Brain microvascular endothelial cell (primary cell): ENCODE results near the gene SMTNL1.
"Not testable (repeated sequence)": the region's sequence is repeated elsewhere in the genome, so short reads cannot be mapped to it uniquely, and the experiment has no call there.

Experiments used
- DNase-seq: peaks from one replicate; pipeline ENCODE4 v3.0.0-alpha.2; 2020
- H3K27ac ChIP-seq: fragments of 250-450 bp; sonication (Bioruptor Pico); 2 replicates; pipeline ENCODE4 v1.5.1; 2020; ENCODE audit warnings: mild to moderate bottlenecking, moderate library complexity
- H3K27me3 ChIP-seq: fragments of 250-450 bp; sonication (Bioruptor Pico); replicated peaks from 2 replicates; pipeline ENCODE4 v1.5.1; 2020; ENCODE audit warnings: mild to moderate bottlenecking
- H3K36me3 ChIP-seq: fragments of 250-450 bp; sonication (Bioruptor Pico); replicated peaks from 2 replicates; pipeline ENCODE4 v1.5.1; 2020; ENCODE audit warnings: mild to moderate bottlenecking
- H3K4me3 ChIP-seq: 2 replicates; pipeline ENCODE4 v1.5.1; 2011; ENCODE audit warnings: low read depth, mild to moderate bottlenecking, control low read depth, low read length, moderate library complexity
- in situ Hi-C: cut with HindIII; loops from 2 replicates; pipeline ENCODE4 v1.10.0; 2017; ENCODE audit warnings: low sequenced_read_pairs, low pct_ligation_motif_present
- TF ChIP-seq, protein P1 (sequence below): IDR thresholded peaks from 2 replicates; pipeline ENCODE4 v1.5.1; 2011; ENCODE audit warnings: low read depth, mild to moderate bottlenecking, moderate library complexity, low read length, control low read depth, inconsistent platforms; ENCODE audit errors: missing control alignments

Gene SMTNL1

DNA sequence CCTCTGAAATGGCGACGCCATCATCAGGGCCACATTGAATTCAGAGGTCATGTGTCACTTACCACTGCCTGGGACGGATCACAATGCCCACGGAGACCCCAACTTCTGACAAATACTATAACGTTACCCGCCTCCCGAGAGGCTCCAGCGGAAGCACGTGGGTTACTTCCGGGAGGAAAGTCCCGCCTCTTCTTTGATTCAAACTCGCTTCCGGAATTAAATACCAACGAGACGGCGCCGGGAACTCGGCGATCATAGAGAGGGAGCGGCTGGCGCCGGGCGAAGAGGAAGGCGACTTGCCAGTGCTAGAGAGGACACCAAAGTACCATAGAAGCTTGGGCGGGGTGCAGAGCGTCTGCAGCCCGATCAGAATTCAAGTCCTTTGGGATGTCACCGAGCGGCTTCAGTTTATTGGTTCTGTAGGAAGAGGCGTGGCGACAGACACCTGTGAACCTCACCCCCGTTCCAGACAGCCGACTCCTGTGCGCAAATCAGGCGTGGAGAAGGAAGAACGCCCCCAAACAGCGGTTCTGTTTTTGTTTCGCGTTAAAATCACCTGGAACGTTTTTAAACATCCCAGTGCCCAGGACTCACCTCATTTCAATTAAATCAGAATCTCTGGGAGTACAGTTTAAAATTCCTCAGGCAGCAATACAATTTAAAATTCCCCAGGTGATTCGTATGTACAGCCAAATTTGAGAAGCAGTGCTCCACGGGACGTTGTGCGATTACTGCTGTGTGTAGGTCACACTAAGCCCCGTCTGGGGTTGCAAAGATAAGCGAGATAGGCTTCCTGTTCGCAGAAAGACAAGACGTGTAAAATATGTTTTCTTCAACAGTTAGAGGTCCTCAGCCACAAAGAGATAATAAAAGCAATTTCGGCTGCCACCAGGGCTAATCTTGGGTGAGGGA lies 6.5 kb upstream of the SMTNL1 start, which contains the start of gene TIMM10:
Gene TIMM10 (minus strand): TSS at position 159 of the 912 bp plus-strand sequence. CDS start 565 bp downstream, outside the sequence.
- Histone ChIP-seq H3K27ac (peak within 1 kb of the TSS; percentile 19), H3K4me3 (peak within 1 kb of the TSS; percentile 94), H3K36me3 (peaks cover 4% of the 10 kb centered on the region), H3K27me3 (no peaks in the 10 kb centered on the region)
- in situ Hi-C loops, result no loop called here
- TF ChIP-seq, protein P1, sequence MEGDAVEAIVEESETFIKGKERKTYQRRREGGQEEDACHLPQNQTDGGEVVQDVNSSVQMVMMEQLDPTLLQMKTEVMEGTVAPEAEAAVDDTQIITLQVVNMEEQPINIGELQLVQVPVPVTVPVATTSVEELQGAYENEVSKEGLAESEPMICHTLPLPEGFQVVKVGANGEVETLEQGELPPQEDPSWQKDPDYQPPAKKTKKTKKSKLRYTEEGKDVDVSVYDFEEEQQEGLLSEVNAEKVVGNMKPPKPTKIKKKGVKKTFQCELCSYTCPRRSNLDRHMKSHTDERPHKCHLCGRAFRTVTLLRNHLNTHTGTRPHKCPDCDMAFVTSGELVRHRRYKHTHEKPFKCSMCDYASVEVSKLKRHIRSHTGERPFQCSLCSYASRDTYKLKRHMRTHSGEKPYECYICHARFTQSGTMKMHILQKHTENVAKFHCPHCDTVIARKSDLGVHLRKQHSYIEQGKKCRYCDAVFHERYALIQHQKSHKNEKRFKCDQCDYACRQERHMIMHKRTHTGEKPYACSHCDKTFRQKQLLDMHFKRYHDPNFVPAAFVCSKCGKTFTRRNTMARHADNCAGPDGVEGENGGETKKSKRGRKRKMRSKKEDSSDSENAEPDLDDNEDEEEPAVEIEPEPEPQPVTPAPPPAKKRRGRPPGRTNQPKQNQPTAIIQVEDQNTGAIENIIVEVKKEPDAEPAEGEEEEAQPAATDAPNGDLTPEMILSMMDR, result no peak
- peak; percentile 95 for DNase-seq

DNA sequence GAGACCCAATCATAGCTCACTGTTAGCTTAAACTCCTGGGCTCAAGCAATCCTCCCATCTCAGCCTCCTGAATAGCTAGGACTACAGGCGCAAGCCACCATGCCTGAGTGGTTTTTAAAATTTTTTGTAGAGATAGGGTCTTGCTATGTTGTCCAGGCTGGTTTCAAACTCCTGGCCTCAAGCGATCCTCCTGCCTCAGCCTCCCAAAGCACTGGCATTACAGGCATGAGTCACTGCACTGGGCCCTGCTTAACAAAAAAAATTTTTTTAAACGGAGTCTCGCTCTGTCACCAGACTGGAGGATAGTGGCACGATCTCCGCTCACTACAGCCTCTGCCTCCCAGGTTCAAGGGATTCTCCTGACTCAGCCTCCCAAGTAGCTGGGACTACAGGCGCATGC lies 2.9 kb upstream of the SMTNL1 start:
- in situ Hi-C loops, H3K4me3 ChIP-seq, DNase-seq, H3K36me3 ChIP-seq, H3K27me3 ChIP-seq, H3K27ac ChIP-seq: not testable (repeated sequence)

DNA sequence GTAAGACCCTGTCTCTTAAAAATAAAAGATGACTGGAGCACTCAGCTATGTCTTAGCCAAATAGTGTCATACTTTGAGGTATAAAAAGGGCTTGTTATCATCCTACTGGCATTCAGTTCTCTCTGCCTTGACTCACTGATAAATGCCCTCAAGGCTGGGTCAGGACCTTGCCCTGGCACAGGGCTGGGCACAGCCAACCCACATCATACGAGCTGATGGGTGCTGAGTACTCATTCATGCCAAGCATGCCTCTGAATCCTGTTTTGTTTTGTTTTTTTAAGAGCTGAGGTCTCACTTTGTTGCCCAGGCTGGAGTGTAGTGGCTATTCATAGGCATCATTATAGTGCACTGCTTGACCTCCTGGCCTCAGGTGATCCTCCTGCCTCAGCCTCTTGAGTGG lies 1.9 kb downstream of the SMTNL1 start:
- in situ Hi-C loops, result no loop called here
- TF ChIP-seq, protein P1, result no peak
- Histone ChIP-seq H3K27me3 (no peaks in the 10 kb centered on the region), H3K27ac (no peak overlapping the region), H3K4me3 (no peak overlapping the region), H3K36me3 (no peaks in the 10 kb centered on the region)
- DNase-seq, result no peak

DNA sequence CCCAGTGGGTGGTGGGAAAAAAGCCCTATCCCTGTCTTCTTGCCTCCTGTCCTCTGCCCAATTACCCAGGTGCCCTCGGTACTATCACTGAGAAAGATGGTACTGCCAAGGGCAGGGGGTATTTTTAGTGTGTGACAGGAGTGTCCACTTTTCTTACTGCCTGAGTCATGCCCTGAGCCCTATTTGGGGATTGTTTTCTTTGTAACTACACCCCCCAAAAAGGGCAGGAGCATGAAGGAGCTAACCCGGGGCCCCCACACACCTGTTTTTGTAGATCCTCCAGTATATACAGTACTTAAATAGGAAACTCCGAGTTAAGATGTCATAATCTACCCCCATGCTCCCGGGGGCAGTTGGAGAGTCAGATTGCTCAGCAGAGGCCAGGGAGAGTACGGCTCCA lies 3.8 kb downstream of the SMTNL1 start:
- no peak for DNase-seq
- Histone ChIP-seq H3K27ac (no peak overlapping the region), H3K4me3 (no peak overlapping the region), H3K36me3 (no peaks in the 10 kb centered on the region), H3K27me3 (no peaks in the 10 kb centered on the region)
- in situ Hi-C loops, result no loop called here
- TF ChIP-seq, protein P1, result no peak

DNA sequence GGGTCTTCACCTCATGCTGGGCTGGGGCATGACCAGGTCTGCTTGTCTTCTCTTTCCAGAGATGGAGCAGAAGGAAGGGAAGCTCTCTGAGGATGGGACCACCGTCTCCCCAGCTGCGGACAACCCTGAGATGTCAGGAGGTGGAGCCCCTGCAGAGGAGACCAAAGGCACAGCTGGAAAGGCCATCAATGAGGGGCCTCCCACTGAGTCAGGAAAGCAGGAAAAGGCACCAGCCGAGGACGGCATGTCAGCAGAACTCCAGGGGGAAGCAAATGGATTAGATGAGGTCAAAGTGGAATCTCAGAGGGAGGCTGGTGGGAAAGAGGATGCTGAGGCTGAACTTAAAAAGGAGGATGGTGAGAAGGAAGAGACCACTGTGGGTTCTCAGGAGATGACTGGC lies 5.2 kb downstream of the SMTNL1 start:
- in situ Hi-C loops, result no loop called here
- no peak for DNase-seq
- H3K4me3 ChIP-seq, result no peak overlapping the region
- no peak overlapping the region for H3K27ac ChIP-seq
- TF ChIP-seq, protein P1, result no peak
- no peaks in the 10 kb centered on the region for H3K36me3 ChIP-seq
- H3K27me3 ChIP-seq, result no peaks in the 10 kb centered on the region

DNA sequence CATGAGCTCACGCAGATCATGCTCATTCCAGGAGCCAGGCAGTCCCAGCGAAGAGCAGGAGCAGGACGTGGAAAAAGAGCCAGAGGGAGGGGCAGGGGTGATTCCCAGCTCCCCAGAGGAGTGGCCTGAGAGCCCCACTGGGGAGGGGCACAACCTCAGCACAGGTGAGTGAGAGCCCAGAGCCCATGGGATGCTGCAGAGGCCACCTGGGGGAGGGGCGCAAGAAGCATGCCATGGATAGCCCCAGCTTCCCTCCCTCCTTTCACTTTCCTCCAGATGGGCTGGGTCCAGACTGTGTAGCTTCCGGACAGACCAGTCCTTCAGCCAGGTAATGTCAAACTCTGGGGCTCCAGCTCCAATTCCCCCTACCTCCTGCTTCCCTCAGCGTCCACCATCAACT lies 6.2 kb downstream of the SMTNL1 start:
- TF ChIP-seq, protein P1, result no peak
- in situ Hi-C loops, result no loop called here
- Histone ChIP-seq H3K4me3 (no peak overlapping the region), H3K36me3 (no peaks in the 10 kb centered on the region), H3K27me3 (no peaks in the 10 kb centered on the region), H3K27ac (no peak overlapping the region)
- DNase-seq, result no peak
